GM18858 (cell line): Measurements from ENCODE around the gene CHKB.

Source experiments
- ATAC-seq: cut with Tn5 transposase; IDR thresholded peaks from one replicate; pipeline ENCODE4 v1.9.1; 2021; ENCODE audit not compliant: unreplicated experiment

CHKB gene

GRCh38 chr22:50575426-50575941, 7.2 kb downstream of the CHKB start:
- no peak for ATAC-seq

- no peak for ATAC-seq
Measured at GRCh38 chr22:50574383-50574755, 8.3 kb downstream of the CHKB start.

GRCh38 chr22:50573491-50574382, 8.9 kb downstream of the CHKB start:
- ATAC-seq: no peak

- no peak for ATAC-seq
Measured at GRCh38 chr22:50572965-50573364, 9.7 kb downstream of the CHKB start.

GRCh38 chr22:50571264-50572175, 11.1 kb downstream of the CHKB start:
- ATAC-seq: no peak

- ATAC-seq: no peak
Measured at GRCh38 chr22:50570861-50571260, 11.8 kb downstream of the CHKB start.

GRCh38 chr22:50569896-50570535, 12.6 kb downstream of the CHKB start:
- ATAC-seq: no peak

- ATAC-seq: no peak
Measured at GRCh38 chr22:50569041-50569459, 13.6 kb downstream of the CHKB start.

- ATAC-seq: no peak
Measured at GRCh38 chr22:50568626-50569025, 14.0 kb downstream of the CHKB start.

- no peak for ATAC-seq
Measured at GRCh38 chr22:50567721-50568252, 14.9 kb downstream of the CHKB start.

- ATAC-seq: no peak
Measured at GRCh38 chr22:50564289-50564688, 18.4 kb downstream of the CHKB start.

GRCh38 chr22:50563413-50564160, 19.1 kb downstream of the CHKB start:
- ATAC-seq: no peak

- ATAC-seq: peak; percentile 67
Measured at GRCh38 chr22:50562523-50563412, 19.9 kb downstream of the CHKB start, which contains the start of gene SYCE3. Gene SYCE3 (minus strand): TSS chr22:50562919. CDS start chr22:50556405, 6,514 bp downstream.

GRCh38 chr22:50561401-50562358, 21.0 kb downstream of the CHKB start:
- no peak for ATAC-seq

- no peak for ATAC-seq
Measured at GRCh38 chr22:50560034-50560433, 22.6 kb downstream of the CHKB start.

- no peak for ATAC-seq
Measured at GRCh38 chr22:50556703-50557102, 25.9 kb downstream of the CHKB start.

- ATAC-seq: no peak
Measured at GRCh38 chr22:50553310-50553709, 29.3 kb downstream of the CHKB start.
